Measurements from ENCODE around the gene PISD.

The PISD gene

DNA sequence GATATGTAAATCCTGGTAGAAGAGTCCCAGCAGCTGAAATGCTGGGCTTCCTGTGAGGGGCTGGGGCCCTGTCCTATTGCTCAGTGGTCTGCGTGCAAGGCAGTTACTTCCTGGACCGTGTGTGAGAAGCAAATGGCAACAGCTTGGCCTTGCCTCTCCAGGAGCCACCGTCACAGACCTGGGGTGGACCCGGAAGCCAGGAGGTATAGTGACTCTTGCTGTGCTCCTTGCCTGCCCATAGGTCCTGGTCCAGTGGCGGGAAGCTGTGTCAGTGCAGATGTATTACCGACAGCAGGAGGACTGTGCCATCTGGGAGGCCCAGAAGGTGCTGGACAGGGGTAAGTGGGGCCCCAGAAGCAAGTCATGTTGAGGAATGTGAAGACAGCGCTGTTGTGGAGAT is 54.3 kb downstream of the PISD start:
- Histone ChIP-seq H3K9me3 (ENCODE audit: insufficient read depth, low read length) (no peaks in the 10 kb centered on the region), H4K20me1 (ENCODE audit: insufficient read depth, low read length) (no peaks in the 10 kb centered on the region), H3K27ac (ENCODE audit: low read length) (no peak overlapping the region), H3K9ac (ENCODE audit: low read length) (no peak overlapping the region), H2AFZ (ENCODE audit: low read depth, low read length) (no peak overlapping the region), H3K4me1 (ENCODE audit: low read length) (no peaks in the 10 kb centered on the region), H3K36me3 (replicated peaks; ENCODE audit: low read depth, low read length) (peaks cover 38% of the 10 kb centered on the region), H3K27me3 (ENCODE audit: low read depth, low read length) (no peaks in the 10 kb centered on the region), H3K4me2 (ENCODE audit: low read length) (no peak overlapping the region), H3K79me2 (ENCODE audit: low read length) (no peaks in the 10 kb centered on the region), H3K4me3 (ENCODE audit: low read length) (no peak overlapping the region)
- no peak for TF ChIP-seq EZH2phosphoT487 (IDR thresholded peaks at IDR 0.05; ENCODE audit: low read depth)
- TF ChIP-seq, protein P1, sequence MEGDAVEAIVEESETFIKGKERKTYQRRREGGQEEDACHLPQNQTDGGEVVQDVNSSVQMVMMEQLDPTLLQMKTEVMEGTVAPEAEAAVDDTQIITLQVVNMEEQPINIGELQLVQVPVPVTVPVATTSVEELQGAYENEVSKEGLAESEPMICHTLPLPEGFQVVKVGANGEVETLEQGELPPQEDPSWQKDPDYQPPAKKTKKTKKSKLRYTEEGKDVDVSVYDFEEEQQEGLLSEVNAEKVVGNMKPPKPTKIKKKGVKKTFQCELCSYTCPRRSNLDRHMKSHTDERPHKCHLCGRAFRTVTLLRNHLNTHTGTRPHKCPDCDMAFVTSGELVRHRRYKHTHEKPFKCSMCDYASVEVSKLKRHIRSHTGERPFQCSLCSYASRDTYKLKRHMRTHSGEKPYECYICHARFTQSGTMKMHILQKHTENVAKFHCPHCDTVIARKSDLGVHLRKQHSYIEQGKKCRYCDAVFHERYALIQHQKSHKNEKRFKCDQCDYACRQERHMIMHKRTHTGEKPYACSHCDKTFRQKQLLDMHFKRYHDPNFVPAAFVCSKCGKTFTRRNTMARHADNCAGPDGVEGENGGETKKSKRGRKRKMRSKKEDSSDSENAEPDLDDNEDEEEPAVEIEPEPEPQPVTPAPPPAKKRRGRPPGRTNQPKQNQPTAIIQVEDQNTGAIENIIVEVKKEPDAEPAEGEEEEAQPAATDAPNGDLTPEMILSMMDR (IDR thresholded peaks at IDR 0.05; ENCODE audit: low read depth, low read length), result no peak

DNA sequence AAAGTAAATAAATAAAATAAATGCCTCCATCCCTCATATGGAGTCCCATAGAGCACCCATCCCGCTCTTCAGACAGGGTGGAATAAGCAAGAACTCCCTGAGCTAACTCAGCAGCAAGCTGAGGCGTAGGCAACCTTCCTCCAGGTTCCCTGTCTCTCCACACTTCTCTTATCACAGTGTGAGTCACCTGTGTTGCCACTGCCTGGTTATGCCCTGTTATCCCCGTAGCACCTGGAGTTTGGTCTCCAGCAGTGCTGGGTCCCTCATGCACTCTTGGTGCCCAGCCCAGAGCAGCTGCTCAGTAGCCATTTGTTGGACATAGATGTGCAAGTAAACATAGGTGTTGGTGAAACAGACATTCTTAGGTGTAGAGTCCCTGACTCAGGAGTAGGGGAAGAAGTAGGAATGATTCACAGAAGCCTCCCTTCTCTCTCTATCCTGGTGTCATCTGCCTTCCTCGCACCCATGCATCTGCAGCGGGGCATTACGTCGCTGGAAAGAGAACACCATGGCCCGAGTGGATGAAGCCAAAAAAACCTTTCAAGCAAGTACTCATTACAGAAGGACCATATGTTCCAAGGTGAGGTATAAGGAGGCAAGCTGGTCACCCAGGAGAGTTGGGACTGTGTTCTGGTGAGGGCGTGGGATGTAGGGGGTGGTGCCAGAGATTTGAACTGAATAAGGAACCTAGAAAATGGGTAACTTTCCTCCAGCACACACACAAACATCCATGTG is 56.0 kb downstream of the PISD start:
- TF ChIP-seq EZH2phosphoT487 (IDR thresholded peaks at IDR 0.05; ENCODE audit: low read depth), result no peak
- TF ChIP-seq, protein P1 (IDR thresholded peaks at IDR 0.05; ENCODE audit: low read depth, low read length), result no peak
- Histone ChIP-seq H3K27ac (ENCODE audit: low read length) (no peak overlapping the region), H3K36me3 (replicated peaks; ENCODE audit: low read depth, low read length) (peaks cover 45% of the 10 kb centered on the region), H3K27me3 (ENCODE audit: low read depth, low read length) (no peaks in the 10 kb centered on the region), H3K4me1 (ENCODE audit: low read length) (no peaks in the 10 kb centered on the region), H3K4me3 (ENCODE audit: low read length) (no peak overlapping the region), H3K9me3 (ENCODE audit: insufficient read depth, low read length) (no peaks in the 10 kb centered on the region), H3K9ac (ENCODE audit: low read length) (no peak overlapping the region), H2AFZ (ENCODE audit: low read depth, low read length) (no peak overlapping the region), H3K79me2 (ENCODE audit: low read length) (no peaks in the 10 kb centered on the region), H3K4me2 (ENCODE audit: low read length) (no peak overlapping the region), H4K20me1 (ENCODE audit: insufficient read depth, low read length) (no peaks in the 10 kb centered on the region)

DNA sequence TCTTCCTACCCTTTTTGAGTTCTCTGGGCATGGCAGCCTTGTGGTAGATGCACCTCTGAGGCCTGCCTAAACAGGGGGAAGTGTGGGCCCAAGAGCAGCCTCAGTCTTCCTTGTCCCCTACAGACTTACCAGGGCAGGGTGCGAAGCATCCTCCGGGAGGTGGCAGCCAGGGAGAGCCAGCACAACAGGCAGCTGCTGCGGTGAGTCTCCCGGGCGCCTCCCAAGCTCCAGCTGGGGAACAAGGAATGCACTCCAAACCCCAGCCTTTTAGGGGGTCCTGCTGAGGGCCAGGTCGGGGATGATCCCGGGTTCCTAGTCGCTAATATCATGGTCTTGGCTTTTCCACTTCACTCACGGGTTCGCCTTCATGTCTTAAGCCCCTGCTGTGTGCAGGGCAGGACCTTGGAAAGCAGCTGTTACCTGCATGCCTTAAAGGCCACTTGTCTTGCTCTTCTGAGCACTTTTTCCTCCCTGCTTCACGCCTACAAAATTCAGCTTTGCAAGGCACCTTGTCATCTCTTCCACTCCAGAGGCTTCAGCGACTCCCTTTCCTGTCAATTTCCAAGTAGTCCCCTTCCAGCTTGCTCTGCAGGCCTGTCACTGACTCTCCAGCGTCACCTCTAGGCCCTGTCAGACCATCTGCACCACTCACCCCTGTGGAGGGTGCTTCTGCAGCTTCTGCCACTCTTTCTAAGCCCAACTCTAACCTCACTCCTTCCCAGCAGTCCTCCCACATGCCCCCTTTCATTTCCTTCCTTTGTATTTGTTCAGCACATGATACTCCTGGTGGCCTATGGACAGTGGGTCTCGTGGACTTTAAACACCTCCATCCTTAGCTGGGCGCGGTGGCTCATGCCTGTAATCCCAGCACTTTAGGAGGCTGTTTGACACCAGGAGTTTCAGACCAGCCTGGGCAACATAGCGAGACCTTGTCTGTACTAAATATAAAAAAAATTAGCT is 57.0 kb downstream of the PISD start:
- Histone ChIP-seq H4K20me1 (ENCODE audit: insufficient read depth, low read length) (no peaks in the 10 kb centered on the region), H3K27me3 (ENCODE audit: low read depth, low read length) (no peaks in the 10 kb centered on the region), H3K36me3 (replicated peaks; ENCODE audit: low read depth, low read length) (peaks cover 40% of the 10 kb centered on the region), H3K4me2 (ENCODE audit: low read length) (no peak overlapping the region), H3K79me2 (ENCODE audit: low read length) (no peaks in the 10 kb centered on the region), H3K4me3 (ENCODE audit: low read length) (no peak overlapping the region), H2AFZ (ENCODE audit: low read depth, low read length) (no peak overlapping the region), H3K4me1 (ENCODE audit: low read length) (no peaks in the 10 kb centered on the region), H3K27ac (ENCODE audit: low read length) (no peak overlapping the region), H3K9me3 (ENCODE audit: insufficient read depth, low read length) (no peaks in the 10 kb centered on the region), H3K9ac (ENCODE audit: low read length) (no peak overlapping the region)
- TF ChIP-seq EZH2phosphoT487 (IDR thresholded peaks at IDR 0.05; ENCODE audit: low read depth), result no peak
- TF ChIP-seq, protein P1 (IDR thresholded peaks at IDR 0.05; ENCODE audit: low read depth, low read length), result no peak

DNA sequence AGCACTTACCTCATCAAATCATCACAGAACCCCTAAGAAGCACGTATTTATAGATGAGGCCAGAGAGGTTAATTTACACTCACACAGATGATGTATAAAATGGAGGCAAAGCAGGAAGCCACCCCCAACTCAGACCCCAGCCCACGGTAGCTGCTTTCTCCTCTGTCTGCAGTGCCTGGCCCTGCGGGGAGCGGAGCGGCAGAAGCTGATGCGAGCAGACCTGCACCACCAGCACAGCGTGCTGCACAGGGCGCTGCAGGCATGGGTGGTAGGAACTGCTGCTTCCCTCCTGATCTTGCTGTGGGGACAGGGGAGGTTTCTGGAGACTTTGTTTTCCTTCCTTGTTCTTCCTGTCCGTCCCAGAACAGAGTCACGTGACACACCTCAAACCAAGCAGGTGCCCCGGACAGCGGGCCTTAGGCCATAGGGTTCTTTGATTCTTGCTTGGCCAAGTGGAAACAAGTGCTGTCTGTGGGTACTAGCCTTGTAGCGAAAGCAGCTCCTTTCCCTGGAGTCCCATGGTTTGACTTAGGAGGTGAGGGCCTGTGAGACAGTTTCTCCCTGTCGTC is 57.8 kb downstream of the PISD start:
- no peaks in the 10 kb centered on the region for H3K4me1 ChIP-seq (ENCODE audit: low read length)
- H3K27ac ChIP-seq (ENCODE audit: low read length), result no peak overlapping the region
- no peak overlapping the region for H2AFZ ChIP-seq (ENCODE audit: low read depth, low read length)
- TF ChIP-seq, protein P1 (IDR thresholded peaks at IDR 0.05; ENCODE audit: low read depth, low read length), result no peak
- TF ChIP-seq EZH2phosphoT487 (IDR thresholded peaks at IDR 0.05; ENCODE audit: low read depth), result no peak
- no peaks in the 10 kb centered on the region for H3K27me3 ChIP-seq (ENCODE audit: low read depth, low read length)
- H3K36me3 ChIP-seq (replicated peaks; ENCODE audit: low read depth, low read length), result peaks cover 40% of the 10 kb centered on the region
- H3K79me2 ChIP-seq (ENCODE audit: low read length), result no peaks in the 10 kb centered on the region
- no peaks in the 10 kb centered on the region for H3K9me3 ChIP-seq (ENCODE audit: insufficient read depth, low read length)
- H3K9ac ChIP-seq (ENCODE audit: low read length), result no peak overlapping the region
- H3K4me3 ChIP-seq (ENCODE audit: low read length), result no peak overlapping the region
- no peak overlapping the region for H3K4me2 ChIP-seq (ENCODE audit: low read length)
- H4K20me1 ChIP-seq (ENCODE audit: insufficient read depth, low read length), result no peaks in the 10 kb centered on the region
